Fibroblast of lung (primary cell): ENCODE data around the gene PER1. TPM values are rescaled to one million over a fixed set of nuclear protein-coding genes. Genes with fewer than 3 reads are reported as not detected.

Experiments
- DNase-seq, 2 donors: peaks; one replicate each; pipeline versions ENCODE4 v3.0.0 to v3.0.0-alpha.2; 2010; ENCODE audit warnings: low read depth in 2 of 2
- H2AFZ ChIP-seq: 2 replicates; pipeline ENCODE4 v1.5.1; 2012; ENCODE audit warnings: low read length, control low read depth, inconsistent platforms
- H3K27ac ChIP-seq: 2 replicates; pipeline ENCODE4 v1.5.1; 2011; ENCODE audit warnings: low read length, control low read depth; ENCODE audit not compliant: insufficient read depth
- H3K27me3 ChIP-seq: 2 replicates; pipeline ENCODE4 v1.5.1; 2011; ENCODE audit warnings: mild to moderate bottlenecking, low read length; ENCODE audit not compliant: control insufficient read depth, insufficient read depth
- H3K36me3 ChIP-seq: 2 replicates; pipeline ENCODE4 v1.5.1; 2011; ENCODE audit warnings: low read length; ENCODE audit not compliant: control insufficient read depth, insufficient read depth
- H3K4me1 ChIP-seq: 2 replicates; pipeline ENCODE4 v1.5.1; 2011; ENCODE audit warnings: low read length; ENCODE audit not compliant: control insufficient read depth, insufficient read depth; ENCODE audit errors: extremely low read depth
- H3K4me2 ChIP-seq: 2 replicates; pipeline ENCODE4 v1.5.1; 2011; ENCODE audit warnings: low read length, control low read depth; ENCODE audit not compliant: insufficient read depth; ENCODE audit errors: extremely low read depth
- H3K4me3 ChIP-seq, 4 experiments: fragments of 200-600 bp in 1 of 4; sonication (generic) in 1 of 4; replicated peaks in 1 of 4; 2 replicates each; pipeline ENCODE4 v1.5.1; 2011 to 2016; ENCODE audit warnings: low read length in 4 of 4, low read depth in 3 of 4, mild to moderate bottlenecking in 3 of 4, control low read depth in 2 of 4, inconsistent platforms in 1 of 4, mixed read lengths in 1 of 4; ENCODE audit not compliant: insufficient read depth in 1 of 4; ENCODE audit errors: control extremely low read depth in 1 of 4
- H3K79me2 ChIP-seq: 2 replicates; pipeline ENCODE4 v1.5.1; 2012; ENCODE audit warnings: mild to moderate bottlenecking, low read length, inconsistent platforms; ENCODE audit not compliant: control insufficient read depth, insufficient read depth
- H3K9ac ChIP-seq: 2 replicates; pipeline ENCODE4 v1.5.1; 2011; ENCODE audit warnings: mild to moderate bottlenecking, low read length, control low read depth; ENCODE audit not compliant: insufficient read depth
- H3K9me3 ChIP-seq: 2 replicates; pipeline ENCODE4 v1.5.1; 2012; ENCODE audit warnings: low read depth, low read length; ENCODE audit not compliant: control insufficient read depth, insufficient read depth
- H4K20me1 ChIP-seq: 2 replicates; pipeline ENCODE4 v1.5.1; 2011; ENCODE audit warnings: low read length; ENCODE audit not compliant: control insufficient read depth, insufficient read depth; ENCODE audit errors: extremely low read depth
- CTCF ChIP-seq, 2 donors: IDR thresholded peaks in 1 of 2; conservative IDR thresholded peaks in 1 of 2; 1 replicate in 1 of 2; 2 replicates in 1 of 2; pipeline ENCODE4 v1.5.1; 2011 to 2012; ENCODE audit warnings: low read length in 2 of 2, control low read depth in 1 of 2, inconsistent platforms in 1 of 2, low read depth in 1 of 2, mild to moderate bottlenecking in 1 of 2
- EZH2 ChIP-seq: IDR thresholded peaks from 2 replicates; pipeline ENCODE4 v1.5.1; 2012; ENCODE audit warnings: low read length, control low read depth, mild to moderate bottlenecking; ENCODE audit errors: missing control alignments
- polyA plus RNA-seq, 2 donors: library from polyadenylated mRNA; depleted of rRNA in 1 of 2; stranded (reverse) in 1 of 2; unstranded in 1 of 2; fragments of >200 nt; gene quantifications; 2 replicates each; pipeline ENCODE4 v1.2.1, GENCODE V29; 2011 to 2012; ENCODE audit warnings: missing spikeins in 1 of 2
- total RNA-seq: library from RNA; depleted of rRNA; stranded (reverse); fragments of >200 nt; gene quantifications from 2 replicates; pipeline ENCODE4 v1.2.1, GENCODE V29; 2014

PER1 gene
- total and polyA plus RNA-seq, 2 donors (not counting 1 experiment from before 2014, with no cell fraction given): 2.5 to 6.9 TPM

- H3K9ac ChIP-seq: peak overlapping the region; percentile 28
- peak overlapping the region; percentile 73 for H2AFZ ChIP-seq
- no peaks in the 10 kb centered on the region for H4K20me1 ChIP-seq
- H3K36me3 ChIP-seq: no peaks in the 10 kb centered on the region
- no peaks in the 10 kb centered on the region for H3K79me2 ChIP-seq
- H3K4me1 ChIP-seq: peaks cover 10% of the 10 kb centered on the region
- peak overlapping the region; percentile 62 to 90 (median 64) for H3K4me3 ChIP-seq
- peak overlapping the region; percentile 42 for H3K27ac ChIP-seq
- TF ChIP-seq EZH2 (no peak), CTCF (conservative IDR thresholded peaks at IDR 0.05 in 1 of 2, IDR thresholded peaks at IDR 0.05 in 1 of 2; ENCODE audit: low read depth in 1 of 2, low read length in 2 of 2) (no peak)
- DNase-seq: peak; percentile 45 to 66
- no peaks in the 10 kb centered on the region for H3K9me3 ChIP-seq
- H3K27me3 ChIP-seq: no peaks in the 10 kb centered on the region
- peak overlapping the region; percentile 89 for H3K4me2 ChIP-seq
Measured at GRCh38 chr17:8122422-8122923, 29.7 kb downstream of the PER1 start.

- Histone ChIP-seq H3K79me2 (no peaks in the 10 kb centered on the region), H2AFZ (peak overlapping the region; percentile 51), H3K27ac (no peak overlapping the region), H3K4me3 (peak overlapping the region; percentile 62 to 90 (median 64)), H3K9me3 (no peaks in the 10 kb centered on the region), H3K4me2 (peak overlapping the region; percentile 89), H3K9ac (peak overlapping the region; percentile 42), H3K36me3 (no peaks in the 10 kb centered on the region), H4K20me1 (no peaks in the 10 kb centered on the region), H3K4me1 (peaks cover 10% of the 10 kb centered on the region), H3K27me3 (peaks cover under 1% of the 10 kb centered on the region)
- TF ChIP-seq EZH2 (no peak), CTCF (conservative IDR thresholded peaks at IDR 0.05 in 1 of 2, IDR thresholded peaks at IDR 0.05 in 1 of 2; ENCODE audit: low read depth in 1 of 2, low read length in 2 of 2) (peak; percentile 25 to 32)
- peak; percentile 60 to 72 for DNase-seq
Measured at GRCh38 chr17:8121681-8122421, 30.4 kb downstream of the PER1 start.

- TF ChIP-seq CTCF (conservative IDR thresholded peaks at IDR 0.05 in 1 of 2, IDR thresholded peaks at IDR 0.05 in 1 of 2; ENCODE audit: low read depth in 1 of 2, low read length in 2 of 2): no peak
- TF ChIP-seq EZH2: no peak
- H3K27ac ChIP-seq: no peak overlapping the region
- no peaks in the 10 kb centered on the region for H4K20me1 ChIP-seq
- H3K27me3 ChIP-seq: peaks cover 5% of the 10 kb centered on the region
- H3K4me2 ChIP-seq: peak overlapping the region; percentile 92
- H2AFZ ChIP-seq: no peak overlapping the region
- no peaks in the 10 kb centered on the region for H3K36me3 ChIP-seq
- no peaks in the 10 kb centered on the region for H3K9me3 ChIP-seq
- no peak for DNase-seq
- H3K79me2 ChIP-seq: no peaks in the 10 kb centered on the region
- H3K4me3 ChIP-seq: peak overlapping the region; percentile 44 to 80 (median 64)
- H3K4me1 ChIP-seq: peaks cover 10% of the 10 kb centered on the region
- no peak overlapping the region for H3K9ac ChIP-seq
Measured at GRCh38 chr17:8121407-8121680, 30.9 kb downstream of the PER1 start.
